HG03103 (cell line): Measurements from ENCODE around the gene PRRC2B.
"Not testable (repeated sequence)": the region's sequence is repeated elsewhere in the genome, so short reads cannot be mapped to it uniquely, and the experiment has no call there.

Experiments
- ATAC-seq: cut with Tn5 transposase; IDR thresholded peaks from one replicate; pipeline ENCODE4 v1.9.1; 2021; ENCODE audit warnings: low read depth; ENCODE audit not compliant: unreplicated experiment

The PRRC2B gene

DNA sequence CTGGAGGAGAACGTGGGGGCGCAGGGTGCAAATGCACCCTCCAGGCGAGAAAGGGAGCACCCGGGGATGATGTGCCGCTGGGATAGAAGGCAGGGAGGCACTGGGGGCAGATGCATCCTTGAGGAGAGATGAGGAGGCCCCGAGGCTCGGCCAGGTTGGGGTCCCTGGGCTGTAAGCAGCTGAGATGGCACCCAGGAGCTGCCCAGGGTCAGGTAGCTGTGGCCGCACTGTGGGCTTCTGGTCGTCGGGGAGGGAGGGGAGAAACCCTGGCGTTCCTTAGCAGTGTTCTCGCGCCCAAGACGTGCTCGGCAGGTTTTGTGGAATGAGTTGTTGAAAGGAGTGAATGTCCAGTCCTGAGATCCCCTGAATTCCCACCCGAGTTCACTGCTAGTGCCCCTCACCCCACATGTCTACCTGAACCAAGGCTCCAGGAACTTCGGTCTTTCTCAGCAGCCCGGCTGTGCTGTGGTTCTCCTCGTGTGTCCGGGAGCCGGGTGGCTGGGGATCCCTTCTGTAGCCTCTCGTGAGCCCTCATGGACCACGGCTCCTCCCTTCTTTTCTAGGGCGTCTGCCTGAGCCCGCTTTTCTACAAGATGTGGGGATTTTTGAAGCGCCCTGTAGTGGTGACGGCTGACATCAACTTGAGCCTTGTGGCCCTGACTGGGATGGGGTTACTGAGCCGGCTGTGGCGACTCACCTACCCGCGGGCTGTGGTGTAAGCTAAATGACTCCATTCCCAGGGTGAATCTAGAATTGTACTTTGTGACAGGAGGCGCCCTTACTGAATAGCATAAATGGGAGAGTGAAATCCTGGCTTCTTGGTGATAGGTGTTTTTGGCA, 110.0 kb downstream of the PRRC2B start:
- no peak for ATAC-seq

- ATAC-seq = no peak
Observed at GRCh38 chr9:131505012-131505411, 111.1 kb downstream of the PRRC2B start.

DNA sequence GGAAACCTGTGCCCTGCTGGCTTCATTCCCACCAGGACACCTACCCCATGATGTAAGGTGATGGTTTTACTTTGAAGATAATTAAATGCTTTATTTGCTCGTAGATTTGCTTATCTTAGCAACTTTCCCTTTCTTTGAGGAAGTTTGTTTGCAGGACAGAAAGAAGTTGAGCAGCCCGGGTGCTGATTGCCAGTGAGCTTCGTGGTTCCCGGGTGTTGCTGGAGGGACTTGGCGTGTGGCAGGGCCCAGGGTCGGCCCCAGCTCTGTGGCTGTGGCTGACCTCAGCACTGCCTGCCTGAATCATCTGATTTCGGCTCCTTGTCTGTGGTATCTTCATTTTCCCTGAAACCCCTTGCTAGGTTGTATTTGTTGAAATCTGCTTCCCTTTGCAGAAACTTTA, 117.5 kb downstream of the PRRC2B start:
- no peak for ATAC-seq

- ATAC-seq = no peak
Observed at GRCh38 chr9:131511880-131512279, 118.0 kb downstream of the PRRC2B start.

DNA sequence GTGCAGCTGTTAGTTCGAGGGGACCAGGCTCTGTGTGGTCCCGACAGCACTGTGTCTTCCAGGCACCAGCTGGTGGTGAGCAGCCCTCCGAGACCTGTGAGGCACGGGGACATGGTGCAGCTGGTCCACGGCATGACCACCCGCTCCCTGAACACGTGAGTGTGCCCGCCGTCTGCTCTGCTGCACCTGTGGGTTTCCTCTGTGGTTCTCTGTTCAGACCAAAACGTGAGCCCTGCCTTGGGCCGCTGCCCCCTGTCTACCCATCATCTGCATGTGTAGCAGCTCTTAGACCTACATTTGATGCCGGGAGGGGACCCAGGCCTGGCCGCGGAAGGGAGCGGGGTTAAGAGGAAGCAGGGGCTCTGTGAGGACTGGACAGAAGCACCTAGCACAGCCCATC, 119.3 kb downstream of the PRRC2B start:
- no peak for ATAC-seq

- not testable (repeated sequence) for ATAC-seq
Observed at GRCh38 chr9:131515559-131516031, 121.7 kb downstream of the PRRC2B start.

GRCh38 chr9:131516100-131516499, 122.2 kb downstream of the PRRC2B start:
- no peak for ATAC-seq

DNA sequence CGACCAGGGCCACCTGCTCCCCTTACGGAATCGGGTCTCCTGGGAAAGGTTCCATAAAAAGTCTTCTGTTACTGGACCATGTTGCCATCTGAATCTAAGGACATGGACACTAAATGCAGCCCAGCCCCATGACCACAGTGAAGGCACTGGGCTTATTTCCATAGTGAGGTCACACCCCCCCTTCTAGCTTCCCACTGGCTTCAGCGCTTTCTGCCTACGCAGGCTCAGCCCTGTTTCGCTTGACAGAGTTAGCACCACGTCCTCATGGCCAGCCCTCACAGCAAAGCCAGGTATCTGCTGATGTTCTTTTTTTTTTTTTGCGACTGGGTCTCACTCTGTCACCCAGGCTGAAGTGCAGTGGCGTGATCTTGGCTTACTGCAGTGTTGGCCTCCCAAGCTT, 123.0 kb downstream of the PRRC2B start:
- ATAC-seq = no peak

DNA sequence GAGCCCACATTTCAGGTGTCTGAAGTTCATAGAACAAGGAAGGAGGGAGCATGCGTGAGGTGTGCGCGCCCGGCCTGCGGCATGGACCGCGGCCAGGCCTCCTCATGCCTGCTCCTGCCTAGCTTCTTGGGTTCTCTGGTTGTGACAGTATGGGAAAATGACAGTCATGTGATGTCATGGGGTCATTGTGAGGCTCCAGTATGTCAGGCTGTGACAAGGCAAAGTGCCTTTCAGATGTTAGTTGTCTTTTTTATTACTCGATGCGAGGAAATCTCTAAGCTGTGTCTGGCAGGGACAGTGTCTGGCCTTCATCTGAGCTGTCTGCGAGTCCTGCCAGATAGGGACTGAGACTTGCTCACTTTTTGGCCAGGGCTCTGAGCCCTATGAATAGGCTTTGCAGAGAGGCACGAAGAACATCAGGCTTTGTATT, 123.9 kb downstream of the PRRC2B start:
- ATAC-seq = no peak

GRCh38 chr9:131518553-131518952, 124.7 kb downstream of the PRRC2B start:
- ATAC-seq = no peak

DNA sequence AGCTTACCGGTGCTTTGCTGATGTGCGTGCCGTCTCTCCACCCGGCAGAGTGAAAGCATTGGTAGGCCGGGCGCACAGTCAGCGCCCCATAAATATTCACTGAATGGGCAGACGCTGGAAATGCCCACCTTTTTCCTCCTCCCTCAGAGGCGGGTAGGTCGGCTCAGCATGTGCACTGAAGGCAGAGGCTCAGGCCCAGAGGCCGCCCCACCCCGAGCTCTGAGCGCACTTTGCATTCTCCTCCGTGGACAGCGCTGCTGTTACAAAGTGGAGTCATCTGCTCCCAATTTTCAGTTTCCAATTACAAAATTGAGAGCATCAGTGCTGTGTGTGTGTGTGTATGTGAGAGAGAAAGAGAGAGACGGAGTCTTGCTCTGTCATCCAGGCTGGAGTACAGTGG, 126.6 kb downstream of the PRRC2B start:
- ATAC-seq = no peak

- no peak for ATAC-seq
Observed at GRCh38 chr9:131521203-131521602, 127.3 kb downstream of the PRRC2B start.

DNA sequence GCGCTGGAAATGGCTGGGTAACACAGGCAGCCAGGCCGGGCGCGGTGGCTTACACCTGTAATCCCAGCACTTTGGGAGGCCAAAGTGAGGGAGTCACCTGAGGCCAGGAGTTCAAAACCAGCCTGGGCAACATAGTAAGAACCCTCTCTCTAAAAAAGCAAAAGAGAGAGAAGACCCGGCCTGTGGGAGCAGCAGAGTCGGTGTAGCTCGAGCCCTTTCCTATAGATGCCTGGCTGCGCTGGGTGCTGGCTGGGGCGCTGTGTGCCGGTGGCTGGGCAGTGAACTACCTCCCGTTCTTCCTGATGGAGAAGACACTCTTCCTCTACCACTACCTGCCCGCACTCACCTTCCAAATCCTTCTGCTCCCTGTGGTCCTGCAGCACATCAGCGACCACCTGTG, 127.9 kb downstream of the PRRC2B start:
- no peak for ATAC-seq

GRCh38 chr9:131522257-131523085, 128.6 kb downstream of the PRRC2B start:
- ATAC-seq = no peak

DNA sequence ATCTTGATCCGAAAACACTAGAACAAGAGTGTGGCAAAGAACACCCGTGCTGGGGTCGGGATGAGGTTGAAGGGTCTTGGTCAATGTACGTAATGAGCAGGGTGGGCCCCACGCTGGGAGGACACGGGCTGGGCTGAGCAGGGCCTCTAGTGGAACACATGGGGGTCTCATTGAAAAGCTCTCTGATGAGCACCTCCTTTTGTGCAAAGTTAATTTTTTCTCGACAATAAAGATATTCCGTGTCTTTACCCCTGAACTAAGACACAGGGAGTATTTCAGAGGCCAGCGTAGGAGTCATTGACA, 129.2 kb downstream of the PRRC2B start:
- ATAC-seq = no peak

GRCh38 chr9:131523451-131524435, 129.9 kb downstream of the PRRC2B start:
- no peak for ATAC-seq

GRCh38 chr9:131524665-131525315, 130.9 kb downstream of the PRRC2B start:
- no peak for ATAC-seq

GRCh38 chr9:131525643-131526565, 132.0 kb downstream of the PRRC2B start:
- no peak for ATAC-seq

DNA sequence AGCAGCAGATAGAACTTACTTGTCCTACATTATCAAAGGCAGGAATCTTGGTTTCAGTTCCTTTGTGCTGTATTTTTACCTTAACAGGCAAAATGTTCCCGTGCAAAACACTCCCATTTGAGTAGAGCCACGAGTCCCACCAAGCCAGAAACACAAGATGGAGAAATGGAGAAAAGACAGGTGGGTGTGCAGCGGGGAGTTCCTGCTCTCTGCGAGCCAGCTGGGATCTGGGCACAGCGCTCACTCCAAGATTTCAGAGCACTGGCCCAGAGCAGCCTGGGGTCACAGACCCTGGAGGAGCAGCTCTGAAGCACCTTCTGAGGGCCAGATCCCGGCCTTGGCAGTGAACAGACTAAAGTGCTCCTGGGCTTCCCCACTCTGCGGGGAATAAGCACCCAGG, 134.3 kb downstream of the PRRC2B start:
- no peak for ATAC-seq
